Activated T-helper 1 cell treated with anti-CD3 and anti-CD28 coated beads, Interleukin-12 subunit alpha, Interleukin-12 subunit beta, Interleukin-2, Interleukin-4 antibody, amounts not matched to agents 30 ng/mL and 10 ng/mL and 1 ng/mL, durations not matched to agents 14 hours and 24 hours and 36 hours (primary cell): Measurements from ENCODE around the gene TFIP11. TPM values are rescaled to one million over a fixed set of nuclear protein-coding genes. Genes with fewer than 3 reads are reported as not detected.
"Not testable (repeated sequence)": the region's sequence is repeated elsewhere in the genome, so short reads cannot be mapped to it uniquely, and the experiment has no call there.

Experiments
- DNase-seq: peaks from one replicate; pipeline ENCODE4 v3.0.0; 2021; ENCODE audit warnings: low spot score
- H3K27ac Mint-ChIP-seq: one replicate; pipeline ENCODE4 v1.8.0; 2021; ENCODE audit warnings: mild to moderate bottlenecking, mixed read lengths
- H3K27me3 Mint-ChIP-seq: one replicate; pipeline ENCODE4 v1.8.0; 2022; ENCODE audit warnings: mild to moderate bottlenecking, moderate library complexity, mixed read lengths; ENCODE audit not compliant: insufficient read depth
- H3K36me3 Mint-ChIP-seq: one replicate; pipeline ENCODE4 v1.8.0; 2021; ENCODE audit warnings: low read depth, mixed read lengths
- H3K4me1 Mint-ChIP-seq: one replicate; pipeline ENCODE4 v1.8.0; 2021; ENCODE audit warnings: low read depth, mixed read lengths
- H3K4me3 Mint-ChIP-seq: one replicate; pipeline ENCODE4 v1.8.0; 2021; ENCODE audit warnings: mild to moderate bottlenecking, moderate library complexity, mixed read lengths
- H3K9me3 Mint-ChIP-seq: one replicate; pipeline ENCODE4 v1.8.0; 2021; ENCODE audit warnings: mixed read lengths
- intact Hi-C: fragments of 100-400 bp; cut with micrococcal nuclease; formaldehyde crosslinking; loops from one replicate; pipeline ENCODE4 v1.15.1; 2024
- total RNA-seq: library from RNA; stranded (reverse); gene quantifications from 2 replicates; pipeline ENCODE4 v1.2.3, GENCODE V29; 2022

TFIP11 gene
- total RNA-seq, 1 donor from 2014 or later = 58.1 TPM

DNA sequence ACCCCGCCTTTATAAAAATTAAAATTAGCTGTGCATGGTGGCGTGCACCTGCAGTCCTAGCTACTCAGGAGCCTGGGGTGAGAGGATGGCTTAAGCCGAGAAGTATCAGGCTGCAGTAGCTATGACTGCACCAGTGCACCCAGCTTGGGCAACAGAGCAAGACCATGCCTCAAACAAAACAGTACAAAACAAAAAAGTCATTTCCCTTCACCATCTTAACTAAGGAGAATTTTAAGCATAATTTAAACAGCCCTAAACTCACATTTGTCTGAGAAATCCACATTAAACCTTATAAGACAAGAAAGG is 23.3 kb upstream of the TFIP11 start:
- no peak for DNase-seq
- no peaks in the 10 kb centered on the region for H3K9me3 Mint-ChIP-seq
- peak overlapping the region; percentile 71 for H3K27ac Mint-ChIP-seq
- no peaks in the 10 kb centered on the region for H3K27me3 Mint-ChIP-seq
- peaks cover 36% of the 10 kb centered on the region for H3K36me3 Mint-ChIP-seq
- intact Hi-C loops = no loop called here
- H3K4me1 Mint-ChIP-seq = peaks cover 39% of the 10 kb centered on the region
- peak overlapping the region; percentile 8 for H3K4me3 Mint-ChIP-seq

DNA sequence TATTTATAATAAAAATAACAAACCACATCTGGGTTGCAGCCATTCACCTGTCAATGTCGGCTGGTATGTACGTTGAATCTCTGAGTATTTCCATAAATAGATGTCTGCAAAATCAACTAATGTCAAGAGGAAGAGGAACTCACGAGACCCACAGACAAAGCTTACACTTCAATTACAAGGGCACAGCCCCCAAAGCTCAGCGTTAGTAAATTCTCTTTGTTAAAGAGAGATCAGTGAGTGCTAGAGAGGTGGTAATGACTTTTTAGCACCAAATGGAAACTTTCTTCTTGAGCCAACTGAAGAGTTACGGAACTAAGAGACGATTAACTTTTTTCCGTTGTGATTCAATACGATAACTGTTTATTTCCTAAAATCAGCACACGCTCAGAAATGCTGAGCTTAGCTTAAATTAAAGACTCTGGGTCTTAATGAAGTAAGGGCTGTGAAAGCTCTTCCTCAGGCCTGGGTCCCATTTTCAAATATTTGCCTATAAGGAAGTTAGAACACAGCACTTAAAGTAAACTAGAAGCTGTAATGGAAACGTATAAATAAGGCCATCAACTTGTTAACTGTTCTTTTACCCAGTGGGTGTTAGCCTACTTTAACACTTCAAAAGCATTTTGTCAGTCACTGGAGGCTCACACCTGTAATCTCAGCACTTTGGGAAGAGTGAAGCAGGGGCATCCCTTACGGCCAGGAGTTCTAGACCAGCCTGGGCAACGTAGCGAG is 22.8 kb upstream of the TFIP11 start:
- H3K27me3 Mint-ChIP-seq = no peaks in the 10 kb centered on the region
- peak overlapping the region; percentile 71 for H3K27ac Mint-ChIP-seq
- intact Hi-C loops = no loop called here
- H3K4me1 Mint-ChIP-seq = peaks cover 39% of the 10 kb centered on the region
- H3K4me3 Mint-ChIP-seq = peak overlapping the region; percentile 8
- H3K36me3 Mint-ChIP-seq = peaks cover 36% of the 10 kb centered on the region
- H3K9me3 Mint-ChIP-seq = no peaks in the 10 kb centered on the region
- DNase-seq = no peak

DNA sequence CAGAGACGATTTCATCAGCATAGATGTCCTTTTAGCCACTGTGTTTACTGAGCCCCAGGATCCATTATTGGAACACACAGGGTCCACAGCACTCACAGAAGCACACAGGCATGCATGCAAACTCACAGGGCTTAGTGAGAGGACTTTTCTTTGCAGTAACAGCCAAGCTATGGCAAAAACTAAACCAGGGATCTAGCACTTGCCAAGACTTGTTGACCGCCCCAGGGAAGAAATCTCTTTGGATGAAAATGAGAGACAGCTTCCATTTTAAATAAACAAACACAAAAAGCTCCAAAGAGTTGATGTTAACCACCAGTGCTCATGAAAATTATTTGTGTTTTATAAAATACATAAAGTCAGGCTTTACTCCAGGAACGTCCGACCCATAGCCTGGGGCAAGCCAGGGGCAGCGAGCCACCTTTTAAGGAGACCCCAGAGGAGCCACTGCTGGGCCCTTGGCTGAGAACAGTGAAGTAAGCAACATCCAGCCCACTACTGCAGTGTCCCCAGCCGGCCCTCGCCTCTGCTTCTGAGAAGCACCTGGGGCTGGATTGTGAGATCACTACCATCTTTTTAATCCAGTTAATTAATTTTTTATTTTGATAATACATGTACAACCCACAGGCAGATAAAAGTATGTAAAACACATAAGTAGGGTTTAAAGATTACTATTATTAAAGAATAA is 22.0 kb upstream of the TFIP11 start:
- DNase-seq = no peak
- no peaks in the 10 kb centered on the region for H3K9me3 Mint-ChIP-seq
- no peaks in the 10 kb centered on the region for H3K27me3 Mint-ChIP-seq
- H3K4me1 Mint-ChIP-seq = peaks cover 39% of the 10 kb centered on the region
- intact Hi-C loops = no loop called here
- H3K27ac Mint-ChIP-seq = peak overlapping the region; percentile 23
- peaks cover 40% of the 10 kb centered on the region for H3K36me3 Mint-ChIP-seq
- H3K4me3 Mint-ChIP-seq = no peak overlapping the region

DNA sequence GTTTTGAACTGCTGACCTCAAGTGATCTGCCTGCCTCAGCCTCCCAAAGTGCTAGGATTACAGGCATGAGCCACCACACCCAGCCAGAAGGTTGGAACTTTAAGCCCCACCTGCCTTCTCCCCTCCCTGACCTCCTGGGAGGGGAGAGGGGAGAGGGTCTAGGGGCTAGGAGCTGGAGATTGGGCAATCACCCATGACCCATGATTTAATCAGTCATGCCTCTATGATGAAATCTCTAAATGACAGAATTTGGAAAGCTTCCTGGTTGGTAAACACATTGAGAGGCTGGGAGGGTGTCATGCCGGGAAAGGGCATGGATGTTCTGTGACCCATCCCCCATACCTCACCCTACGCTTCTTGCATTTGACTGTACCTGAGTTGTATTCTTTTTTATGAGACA is 17.1 kb upstream of the TFIP11 start:
- Mint-ChIP-seq H3K27ac (no peak overlapping the region), H3K27me3 (no peaks in the 10 kb centered on the region), H3K4me3 (no peak overlapping the region), H3K4me1 (peaks cover 14% of the 10 kb centered on the region), H3K9me3 (no peaks in the 10 kb centered on the region), H3K36me3 (peaks cover 44% of the 10 kb centered on the region)
- intact Hi-C loops = no loop called here
- DNase-seq = no peak

DNA sequence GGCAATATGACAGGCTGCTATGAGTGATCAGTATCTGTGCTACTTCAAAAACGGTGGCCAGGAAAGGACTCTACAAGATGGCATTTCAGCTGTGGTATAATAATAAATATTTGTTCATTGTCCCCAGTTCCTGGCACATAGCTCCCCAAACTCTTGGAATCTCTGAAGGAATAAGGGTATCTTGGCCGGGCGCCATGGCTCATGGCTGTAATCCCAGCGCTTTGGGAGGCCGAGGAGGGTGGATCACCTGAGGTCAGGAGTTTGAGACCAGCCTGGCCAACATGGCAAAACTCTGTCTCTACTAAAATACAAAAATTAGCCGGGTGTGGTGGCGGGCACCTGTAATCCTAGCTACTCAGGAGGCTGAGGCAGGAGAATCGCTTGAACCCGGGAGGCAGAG is 16.2 kb upstream of the TFIP11 start:
- H3K27ac Mint-ChIP-seq, H3K9me3 Mint-ChIP-seq, intact Hi-C loops, H3K4me3 Mint-ChIP-seq, H3K27me3 Mint-ChIP-seq, DNase-seq: not testable (repeated sequence)
- Mint-ChIP-seq H3K36me3 (peaks cover 44% of the 10 kb centered on the region), H3K4me1 (peaks cover 14% of the 10 kb centered on the region)

DNA sequence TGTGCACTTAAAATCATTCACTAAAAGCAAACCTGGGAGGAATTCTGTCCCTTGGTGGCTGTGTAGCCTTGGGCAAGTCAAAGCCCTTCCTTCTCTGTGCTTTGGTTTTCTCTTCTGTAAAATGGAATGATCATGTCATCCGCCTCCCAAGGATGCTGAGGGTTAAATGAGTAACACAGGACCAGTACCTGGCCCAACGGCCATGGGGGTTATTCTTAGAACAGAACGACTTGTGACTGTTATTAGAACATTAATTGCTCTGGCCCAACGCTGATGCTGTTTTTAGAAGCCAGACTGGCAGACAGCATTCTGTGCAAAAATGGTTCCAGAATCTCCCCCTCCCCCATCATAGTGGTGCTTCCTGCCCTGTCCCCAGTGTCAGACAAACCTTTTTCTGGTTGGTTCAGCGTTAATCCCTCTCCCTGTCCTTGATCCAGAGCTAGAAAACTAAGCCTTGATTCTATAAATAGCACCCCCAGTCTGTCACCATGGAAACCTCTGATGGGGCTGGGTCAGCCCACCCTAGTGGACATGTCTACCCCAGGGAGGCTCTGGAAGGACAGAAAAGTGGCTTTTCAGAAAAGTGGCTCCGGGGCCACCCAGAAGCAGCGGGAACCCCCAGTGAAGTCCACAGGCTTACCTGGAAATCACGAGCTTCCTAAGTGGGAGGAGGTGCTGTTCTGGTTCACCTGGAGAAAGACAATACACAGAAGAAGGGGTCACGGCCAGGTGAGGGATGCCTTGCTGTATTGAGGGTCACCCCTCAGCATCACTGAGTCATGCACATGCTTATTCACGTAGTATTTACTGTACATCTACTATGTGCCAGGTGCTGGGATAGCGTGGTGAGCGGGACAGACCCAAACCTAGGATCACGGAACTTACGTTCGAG is 15.5 kb upstream of the TFIP11 start:
- Mint-ChIP-seq H3K4me1 (peaks cover 12% of the 10 kb centered on the region), H3K4me3 (no peak overlapping the region), H3K27ac (no peak overlapping the region), H3K36me3 (peaks cover 44% of the 10 kb centered on the region), H3K9me3 (no peaks in the 10 kb centered on the region), H3K27me3 (no peaks in the 10 kb centered on the region)
- no peak for DNase-seq
- intact Hi-C loops = no loop called here

DNA sequence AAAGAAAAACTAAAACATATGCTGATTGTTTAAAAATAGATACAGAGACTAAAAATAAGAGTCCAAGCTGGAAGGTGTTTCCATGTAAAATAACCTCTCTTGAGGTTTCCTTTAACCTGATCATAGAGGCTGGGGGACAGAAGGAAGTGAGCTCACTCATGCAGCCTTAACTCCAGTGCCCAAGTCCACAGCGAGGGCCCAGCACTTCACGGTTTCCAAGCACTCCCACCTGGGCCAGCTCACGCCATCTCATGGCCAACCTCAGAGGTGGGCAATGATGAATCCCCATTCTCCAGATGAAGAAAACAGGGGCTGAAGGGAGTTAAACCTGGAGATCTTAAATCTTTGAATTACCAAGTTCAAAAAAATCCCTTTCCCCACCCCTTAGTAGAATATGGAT is 14.9 kb upstream of the TFIP11 start:
- Mint-ChIP-seq H3K27ac (peak overlapping the region; percentile 29), H3K27me3 (no peaks in the 10 kb centered on the region), H3K36me3 (peaks cover 44% of the 10 kb centered on the region), H3K4me1 (peaks cover 5% of the 10 kb centered on the region), H3K4me3 (no peak overlapping the region), H3K9me3 (no peaks in the 10 kb centered on the region)
- intact Hi-C loops = no loop called here
- no peak for DNase-seq

DNA sequence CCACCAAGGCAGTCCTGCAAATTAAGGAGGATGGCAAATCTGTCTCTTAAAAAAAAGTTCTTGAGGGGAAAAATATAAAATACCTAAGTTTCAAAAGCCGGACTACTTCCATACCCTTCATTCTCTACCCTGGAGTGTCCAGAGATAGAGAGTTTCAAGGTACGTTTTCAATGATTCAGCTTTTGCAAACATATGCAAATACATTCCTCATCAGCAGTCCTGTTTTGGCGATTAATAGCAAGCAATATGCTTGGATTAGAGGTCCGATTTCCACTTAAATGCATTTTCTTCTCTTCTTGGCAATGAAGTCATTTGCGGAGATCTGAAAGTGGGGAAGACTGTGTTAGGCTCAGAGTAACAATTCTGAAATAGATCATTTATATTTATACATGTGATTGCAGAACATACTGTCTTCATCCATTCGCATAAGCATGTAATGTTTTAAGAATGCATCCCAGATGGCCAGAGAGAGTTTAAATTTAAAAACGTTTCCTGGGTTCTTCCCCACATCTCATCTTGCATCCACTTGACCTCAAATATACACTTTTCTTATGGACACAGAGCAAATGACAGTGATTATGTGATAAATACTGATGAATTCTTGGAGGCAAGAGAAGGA is 13.8 kb upstream of the TFIP11 start:
- DNase-seq = no peak
- peaks cover 43% of the 10 kb centered on the region for H3K36me3 Mint-ChIP-seq
- intact Hi-C loops = no loop called here
- H3K4me3 Mint-ChIP-seq = no peak overlapping the region
- H3K27me3 Mint-ChIP-seq = no peaks in the 10 kb centered on the region
- no peaks in the 10 kb centered on the region for H3K9me3 Mint-ChIP-seq
- H3K4me1 Mint-ChIP-seq = no peaks in the 10 kb centered on the region
- peak overlapping the region; percentile 29 for H3K27ac Mint-ChIP-seq

DNA sequence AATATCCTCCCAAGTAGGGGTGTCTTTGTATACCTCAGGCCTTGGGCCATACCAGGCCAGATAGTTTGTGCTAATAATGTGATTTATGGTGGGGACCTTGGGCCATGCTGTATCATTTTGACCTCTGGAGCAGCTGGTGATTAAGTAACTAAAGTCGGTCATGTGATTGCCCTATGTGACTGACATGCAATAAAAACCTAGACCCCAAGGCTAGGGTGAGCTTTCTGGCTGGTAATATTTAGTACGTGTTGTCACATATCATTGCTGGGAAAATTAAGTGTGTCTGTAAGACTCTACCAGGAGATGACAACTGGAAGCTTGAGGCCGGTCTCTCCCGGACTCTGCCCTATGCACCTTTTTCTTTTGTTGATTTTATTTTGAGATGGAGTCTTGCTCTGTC is 12.6 kb upstream of the TFIP11 start:
- no peaks in the 10 kb centered on the region for H3K9me3 Mint-ChIP-seq
- H3K4me3 Mint-ChIP-seq = no peak overlapping the region
- H3K27me3 Mint-ChIP-seq = no peaks in the 10 kb centered on the region
- DNase-seq = no peak
- peaks cover 35% of the 10 kb centered on the region for H3K36me3 Mint-ChIP-seq
- H3K4me1 Mint-ChIP-seq = no peaks in the 10 kb centered on the region
- intact Hi-C loops = no loop called here
- H3K27ac Mint-ChIP-seq = no peak overlapping the region

DNA sequence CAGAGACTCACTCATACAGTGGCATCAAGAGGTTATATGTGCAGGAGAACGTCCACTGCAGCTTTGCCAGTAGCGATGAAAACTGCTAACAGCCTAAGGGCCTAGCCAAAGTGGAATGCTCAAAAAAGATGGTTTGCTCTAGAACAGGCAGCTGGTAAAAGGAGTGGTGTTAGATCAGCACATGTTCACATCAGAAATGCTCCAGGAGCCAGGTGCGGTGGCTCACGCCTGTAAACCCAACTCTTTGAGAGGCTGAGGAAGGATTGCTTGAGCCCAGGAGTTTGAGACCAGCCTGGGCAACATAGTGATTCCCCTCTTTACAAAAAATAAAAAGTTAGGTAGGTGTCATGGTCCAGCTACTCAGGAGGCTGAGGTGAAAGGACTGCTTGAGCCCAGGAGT is 10.3 kb upstream of the TFIP11 start:
- H3K27ac Mint-ChIP-seq = no peak overlapping the region
- no peaks in the 10 kb centered on the region for H3K27me3 Mint-ChIP-seq
- no peak overlapping the region for H3K4me3 Mint-ChIP-seq
- no peaks in the 10 kb centered on the region for H3K4me1 Mint-ChIP-seq
- intact Hi-C loops = no loop called here
- no peak for DNase-seq
- no peaks in the 10 kb centered on the region for H3K9me3 Mint-ChIP-seq
- peaks cover 28% of the 10 kb centered on the region for H3K36me3 Mint-ChIP-seq

DNA sequence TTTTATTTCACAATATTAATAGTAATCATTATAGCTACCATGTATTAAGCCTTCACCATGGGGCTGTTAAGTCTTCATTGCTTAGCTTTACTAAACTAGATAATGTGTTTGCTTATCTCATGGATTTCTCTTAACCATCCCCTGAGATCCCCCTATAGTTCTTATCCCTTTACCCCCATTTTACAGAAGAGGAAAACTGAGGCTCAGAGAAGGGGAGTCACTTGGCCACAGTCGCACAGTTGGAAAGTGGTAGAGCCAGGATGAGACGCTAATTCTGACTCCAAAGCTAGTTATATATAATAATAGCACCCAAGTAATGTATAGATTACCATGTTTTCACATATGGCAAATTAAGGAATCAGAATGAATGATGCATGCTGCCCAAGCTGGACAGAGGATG is 9.7 kb upstream of the TFIP11 start:
- intact Hi-C loops = no loop called here
- no peak for DNase-seq
- no peaks in the 10 kb centered on the region for H3K27me3 Mint-ChIP-seq
- peaks cover 24% of the 10 kb centered on the region for H3K36me3 Mint-ChIP-seq
- H3K4me3 Mint-ChIP-seq = no peak overlapping the region
- H3K4me1 Mint-ChIP-seq = no peaks in the 10 kb centered on the region
- H3K27ac Mint-ChIP-seq = no peak overlapping the region
- no peaks in the 10 kb centered on the region for H3K9me3 Mint-ChIP-seq

DNA sequence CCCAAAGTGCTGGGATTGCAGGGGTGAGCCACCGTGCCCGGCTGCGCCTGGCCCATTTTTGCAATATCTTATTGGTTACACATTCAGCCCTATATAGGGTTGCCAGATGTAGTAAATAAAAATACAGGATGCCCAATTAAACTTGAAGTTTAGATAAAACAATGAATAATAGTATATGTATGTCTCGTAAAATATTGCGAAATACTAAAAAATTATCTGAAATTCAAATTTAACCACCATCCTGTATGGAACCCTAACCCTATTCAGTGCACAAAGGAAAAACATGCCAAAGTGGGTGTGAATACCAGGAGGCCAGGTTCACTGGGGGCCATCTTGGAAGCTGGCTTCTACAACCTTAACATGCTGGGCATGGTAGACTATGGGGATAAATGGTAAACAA is 5.2 kb upstream of the TFIP11 start:
- peaks cover 20% of the 10 kb centered on the region for H3K4me1 Mint-ChIP-seq
- intact Hi-C loops = no loop called here
- H3K27ac Mint-ChIP-seq = no peak overlapping the region

DNA sequence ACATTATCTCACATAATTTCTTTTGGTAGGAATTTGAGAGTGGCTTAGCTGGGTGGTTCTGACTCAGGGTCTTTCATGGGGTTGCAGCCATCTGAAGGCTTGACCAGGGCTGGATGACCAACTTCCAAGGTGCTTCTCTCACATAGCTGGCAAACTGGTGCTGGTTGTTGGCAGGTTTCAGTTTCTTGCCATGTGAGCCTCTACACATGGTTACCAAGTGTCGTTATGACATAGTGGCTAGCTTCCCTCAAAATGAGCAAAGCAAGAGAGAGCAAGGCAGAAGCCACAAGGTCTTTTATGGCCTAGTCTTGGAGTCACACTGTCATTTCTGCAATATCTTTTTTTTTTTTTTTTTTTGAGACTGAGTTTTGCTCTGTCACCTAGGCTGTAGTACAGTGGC is 4.2 kb upstream of the TFIP11 start:
- DNase-seq = no peak
- Mint-ChIP-seq H3K36me3 (peaks cover 8% of the 10 kb centered on the region), H3K27ac (no peak overlapping the region), H3K27me3 (no peaks in the 10 kb centered on the region), H3K4me3 (no peak overlapping the region), H3K4me1 (peaks cover 28% of the 10 kb centered on the region), H3K9me3 (no peaks in the 10 kb centered on the region)
- intact Hi-C loops = no loop called here

More for the DNA sequence above, 5.2 kb upstream of the TFIP11 start:
- H3K9me3 Mint-ChIP-seq = no peaks in the 10 kb centered on the region
- DNase-seq = no peak
- H3K27me3 Mint-ChIP-seq = no peaks in the 10 kb centered on the region
- H3K4me3 Mint-ChIP-seq = no peak overlapping the region
- peaks cover 3% of the 10 kb centered on the region for H3K36me3 Mint-ChIP-seq
